GM21367 (cell line): Measurements from ENCODE around the gene CSAG2.
"Not testable (repeated sequence)": the region's sequence is repeated elsewhere in the genome, so short reads cannot be mapped to it uniquely, and the experiment has no call there.

Source experiments
- ATAC-seq: cut with Tn5 transposase; IDR thresholded peaks from one replicate; pipeline ENCODE4 v1.9.1; 2021; ENCODE audit not compliant: unreplicated experiment

CSAG2 gene

DNA sequence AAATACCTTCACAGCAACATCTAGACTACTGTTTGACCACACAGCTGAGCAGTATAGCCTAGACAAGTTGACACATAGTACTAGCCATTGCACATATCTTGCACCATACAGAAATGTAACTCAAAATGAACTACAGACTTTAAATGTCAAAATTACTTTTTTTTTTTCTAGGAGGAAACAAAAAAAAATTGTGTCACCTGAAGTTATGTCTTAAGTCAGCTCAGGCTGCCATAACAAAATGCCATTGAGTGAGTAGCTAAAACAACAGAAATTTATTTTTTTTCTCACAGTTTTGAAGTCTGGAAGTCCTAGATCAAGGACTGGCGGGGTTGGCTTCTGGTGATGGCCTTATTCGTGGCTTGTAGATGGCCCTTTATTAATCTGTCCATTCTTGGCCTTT is at the start of gene CSAG2:
Gene CSAG2, minus strand, starts transcription at position 101 of the 400 bp plus-strand sequence. CDS start 161 bp downstream, outside the sequence.
- not testable (repeated sequence) for ATAC-seq

DNA sequence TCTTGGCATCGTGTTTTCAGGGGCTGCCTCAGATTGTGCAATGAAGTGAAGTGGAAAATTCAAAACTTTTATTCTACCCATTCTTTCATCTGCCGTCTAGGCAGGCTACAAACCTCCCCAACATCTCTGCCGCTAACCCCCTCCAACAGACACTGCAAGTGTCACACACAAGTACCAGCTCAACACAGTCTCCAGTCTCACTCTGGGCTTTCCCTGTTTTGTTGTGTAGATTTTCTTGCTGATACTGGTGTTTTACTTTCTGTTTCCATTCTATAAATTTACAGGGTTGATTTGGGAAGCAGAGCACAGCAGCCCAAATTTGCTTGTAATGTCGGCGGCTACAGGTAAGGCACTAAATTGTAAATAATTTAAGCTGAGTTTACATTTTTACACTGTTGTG is 45.8 kb upstream of the CSAG2 start:
- not testable (repeated sequence) for ATAC-seq

- not testable (repeated sequence) for ATAC-seq
Observed at GRCh38 chrX:152753686-152754650, 44.9 kb upstream of the CSAG2 start, which contains the start of gene MAGEA2. TSS of gene MAGEA2 (minus strand) at chrX:152753842. CDS start at chrX:152751363, 2,479 bp downstream.

GRCh38 chrX:152738560-152738959 is 29.5 kb upstream of the CSAG2 start:
- ATAC-seq: no peak

GRCh38 chrX:152736528-152736927 is 27.5 kb upstream of the CSAG2 start:
- not testable (repeated sequence) for ATAC-seq

- ATAC-seq: no peak
Observed at GRCh38 chrX:152735860-152736511, 26.9 kb upstream of the CSAG2 start.

- ATAC-seq: no peak
Observed at GRCh38 chrX:152735101-152735500, 26.0 kb upstream of the CSAG2 start.

DNA sequence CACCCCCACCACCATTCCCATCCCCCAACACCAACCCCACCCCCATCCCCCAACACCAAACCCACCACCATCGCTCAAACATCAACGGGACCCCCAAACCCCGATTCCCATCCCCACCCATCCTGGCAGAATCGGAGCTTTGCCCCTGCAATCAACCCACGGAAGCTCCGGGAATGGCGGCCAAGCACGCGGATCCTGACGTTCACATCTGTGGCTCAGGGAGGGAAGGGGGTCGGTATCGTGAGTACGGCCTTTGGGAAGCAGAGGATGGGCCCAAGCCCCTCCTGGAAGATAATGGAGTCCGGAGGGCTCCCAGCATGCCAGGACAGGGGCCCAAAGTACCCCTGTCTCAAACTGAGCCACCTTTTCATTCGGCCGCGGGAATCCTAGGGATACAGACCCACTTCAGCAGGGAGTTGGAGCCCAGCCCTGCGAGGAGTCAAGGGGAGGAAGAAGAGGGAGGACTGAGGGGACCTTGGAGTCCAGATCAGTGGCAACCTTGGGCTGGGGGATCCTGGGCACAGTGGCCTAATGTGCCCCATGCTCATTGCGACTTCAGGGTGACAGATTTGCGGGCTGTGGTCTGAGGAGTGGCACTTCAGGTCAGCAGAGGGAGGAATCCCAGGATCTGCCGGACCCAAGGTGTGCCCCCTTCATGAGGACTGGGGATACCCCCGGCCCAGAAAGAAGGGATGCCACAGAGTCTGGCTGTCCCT is 25.2 kb upstream of the CSAG2 start:
- not testable (repeated sequence) for ATAC-seq

DNA sequence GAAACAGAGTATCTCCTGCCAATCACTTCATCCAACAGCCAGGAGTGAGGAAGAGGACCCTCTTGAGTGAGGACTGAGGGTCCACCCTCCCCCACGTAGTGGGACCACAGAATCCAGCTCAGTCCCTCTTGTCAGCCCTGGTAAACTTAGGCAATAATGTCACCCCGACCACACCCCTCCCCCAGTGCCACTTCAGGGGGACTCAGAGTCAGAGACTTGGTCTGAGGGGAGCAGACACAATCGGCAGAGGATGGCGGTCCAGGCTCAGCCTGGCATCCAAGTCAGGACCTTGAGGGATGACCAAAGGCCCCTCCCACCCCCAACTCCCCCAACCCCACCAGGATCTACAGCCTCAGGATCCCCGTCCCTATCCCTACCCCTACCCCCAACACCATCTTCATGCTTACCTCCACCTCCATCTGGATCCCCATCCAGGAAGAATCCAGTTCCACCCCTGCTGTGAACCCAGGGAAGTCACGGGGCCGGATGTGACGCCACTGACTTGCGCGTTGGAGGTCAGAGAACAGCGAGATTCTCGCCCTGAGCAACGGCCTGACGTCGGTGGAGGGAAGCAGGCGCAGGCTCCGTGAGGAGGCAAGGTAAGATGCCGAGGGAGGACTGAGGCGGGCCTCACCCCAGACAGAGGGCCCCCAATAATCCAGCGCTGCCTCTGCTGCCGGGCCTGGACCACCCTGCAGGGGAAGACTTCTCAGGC is 24.3 kb upstream of the CSAG2 start, which contains the start of the genes CSAG1 and MAGEA12:
Gene CSAG1, minus strand, starts transcription at position 461 of the 715 bp plus-strand sequence. CDS start 1,261 bp downstream, outside the sequence.
Gene MAGEA12, plus strand, starts transcription at position 497 of the 715 bp plus-strand sequence. CDS start 2,405 bp downstream, outside the sequence.
- no peak for ATAC-seq

DNA sequence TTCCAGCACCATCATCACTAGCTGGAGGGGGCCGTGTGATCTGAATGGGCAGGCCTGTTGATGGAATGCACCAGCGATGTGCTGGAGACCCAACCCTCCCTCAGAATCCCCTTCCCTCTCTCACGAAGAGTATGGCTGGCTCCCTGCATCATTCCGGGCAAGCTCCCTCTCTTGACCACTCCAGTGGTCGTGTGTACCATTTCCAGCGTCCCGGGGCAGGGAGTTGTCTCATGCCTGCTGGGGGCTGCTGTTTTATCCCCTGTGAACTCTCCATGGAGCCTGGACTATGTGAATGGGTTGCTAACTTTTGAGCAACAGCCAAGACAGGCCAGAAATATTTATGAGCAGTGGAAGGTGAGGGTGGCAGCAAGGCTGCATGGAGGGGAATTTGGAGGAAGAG is 16.3 kb upstream of the CSAG2 start:
- ATAC-seq: no peak

GRCh38 chrX:152713815-152714787 is 5.0 kb upstream of the CSAG2 start, which contains the start of gene MAGEA2B:
TSS of gene MAGEA2B (plus strand) at chrX:152714628. CDS start at chrX:152717107, 2,479 bp downstream.
- ATAC-seq: not testable (repeated sequence)

DNA sequence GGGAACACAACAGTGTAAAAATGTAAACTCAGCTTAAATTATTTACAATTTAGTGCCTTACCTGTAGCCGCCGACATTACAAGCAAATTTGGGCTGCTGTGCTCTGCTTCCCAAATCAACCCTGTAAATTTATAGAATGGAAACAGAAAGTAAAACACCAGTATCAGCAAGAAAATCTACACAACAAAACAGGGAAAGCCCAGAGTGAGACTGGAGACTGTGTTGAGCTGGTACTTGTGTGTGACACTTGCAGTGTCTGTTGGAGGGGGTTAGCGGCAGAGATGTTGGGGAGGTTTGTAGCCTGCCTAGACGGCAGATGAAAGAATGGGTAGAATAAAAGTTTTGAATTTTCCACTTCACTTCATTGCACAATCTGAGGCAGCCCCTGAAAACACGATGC is 4.1 kb upstream of the CSAG2 start:
- ATAC-seq: not testable (repeated sequence)

- not testable (repeated sequence) for ATAC-seq
Observed at GRCh38 chrX:152706500-152706899, 2.6 kb downstream of the CSAG2 start.

DNA sequence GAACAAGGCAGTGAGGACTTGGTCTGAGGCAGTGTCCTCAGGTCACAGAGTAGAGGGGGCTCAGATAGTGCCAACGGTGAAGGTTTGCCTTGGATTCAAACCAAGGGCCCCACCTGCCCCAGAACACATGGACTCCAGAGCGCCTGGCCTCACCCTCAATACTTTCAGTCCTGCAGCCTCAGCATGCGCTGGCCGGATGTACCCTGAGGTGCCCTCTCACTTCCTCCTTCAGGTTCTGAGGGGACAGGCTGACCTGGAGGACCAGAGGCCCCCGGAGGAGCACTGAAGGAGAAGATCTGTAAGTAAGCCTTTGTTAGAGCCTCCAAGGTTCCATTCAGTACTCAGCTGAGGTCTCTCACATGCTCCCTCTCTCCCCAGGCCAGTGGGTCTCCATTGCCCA is 8.7 kb downstream of the CSAG2 start:
- not testable (repeated sequence) for ATAC-seq

DNA sequence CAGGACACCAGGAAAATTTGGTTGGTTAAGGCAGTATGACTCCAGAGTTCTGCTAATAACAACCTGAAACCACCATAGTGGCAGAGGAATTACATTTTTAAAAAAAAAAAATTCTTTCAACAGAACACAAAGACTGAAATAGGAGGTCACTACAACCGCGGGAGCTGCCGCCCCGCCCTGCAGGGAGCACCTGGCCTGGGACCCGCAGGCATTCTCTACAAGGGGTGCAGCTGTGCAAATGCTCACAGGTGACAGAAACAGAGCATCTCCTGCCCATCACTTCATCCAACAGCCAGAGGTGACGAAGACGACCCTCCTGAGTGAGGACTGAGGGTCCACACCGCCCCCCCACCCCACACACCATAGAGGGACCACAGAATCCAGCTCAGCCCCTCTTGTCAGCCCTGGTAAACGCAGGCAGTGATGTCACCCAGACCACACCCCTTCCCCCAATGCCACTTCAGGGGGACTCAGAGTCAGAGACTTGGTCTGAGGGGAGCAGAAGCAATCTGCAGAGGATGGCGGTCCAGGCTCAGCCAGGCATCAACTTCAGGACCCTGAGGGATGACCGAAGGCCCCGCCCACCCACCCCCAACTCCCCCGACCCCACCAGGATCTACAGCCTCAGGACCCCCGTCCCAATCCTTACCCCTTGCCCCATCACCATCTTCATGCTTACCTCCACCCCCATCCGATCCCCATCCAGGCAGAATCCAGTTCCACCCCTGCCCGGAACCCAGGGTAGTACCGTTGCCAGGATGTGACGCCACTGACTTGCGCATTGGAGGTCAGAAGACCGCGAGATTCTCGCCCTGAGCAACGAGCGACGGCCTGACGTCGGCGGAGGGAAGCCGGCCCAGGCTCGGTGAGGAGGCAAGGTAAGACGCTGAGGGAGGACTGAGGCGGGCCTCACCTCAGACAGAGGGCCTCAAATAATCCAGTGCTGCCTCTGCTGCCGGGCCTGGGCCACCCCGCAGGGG is 10.8 kb downstream of the CSAG2 start, which contains the start of gene MAGEA3:
Gene MAGEA3, plus strand, starts transcription at position 843 of the 980 bp plus-strand sequence. CDS start 2,039 bp downstream, outside the sequence.
- ATAC-seq: not testable (repeated sequence)

GRCh38 chrX:152681012-152681411 is 28.1 kb downstream of the CSAG2 start:
- peak; percentile 68 for ATAC-seq

DNA sequence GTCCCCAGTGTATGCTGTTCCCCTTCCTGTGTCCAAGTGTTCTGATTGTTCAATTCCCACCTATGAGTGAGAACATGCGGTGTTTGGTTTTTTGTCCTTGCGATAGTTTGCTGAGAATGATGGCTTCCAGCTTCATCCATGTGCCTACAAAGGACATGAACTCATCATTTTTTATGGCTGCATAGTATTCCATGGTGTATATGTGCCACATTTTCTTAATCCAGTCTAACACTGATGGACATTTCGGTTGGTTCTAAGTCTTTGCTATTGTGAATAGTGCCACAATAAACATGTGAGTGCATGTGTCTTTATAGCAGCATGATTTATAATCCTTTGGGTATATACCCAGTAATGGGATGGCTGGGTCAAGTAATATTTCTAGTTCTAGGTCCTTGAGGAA is 34.4 kb downstream of the CSAG2 start:
- ATAC-seq: not testable (repeated sequence)
